A549 (cell line): ENCODE data around the gene HLF. TPM values are rescaled to one million over a fixed set of nuclear protein-coding genes. Genes with fewer than 3 reads are reported as not detected.

Experiments
- ATAC-seq, 2 experiments: fragments of 200-7000 bp in 1 of 2; fragments of >200 bp in 1 of 2; cut with Nextera tagmentation in 1 of 2; cut with Tn5 transposase in 1 of 2; 3 replicates each; pipeline versions ENCODE4 v1.8.0 to v1.9.1; 2018 to 2020; ENCODE audit warnings: mild to moderate bottlenecking in 1 of 2, moderate library complexity in 1 of 2
- CTCF ChIA-PET: fragments of 300-600 bp; sonication (Branson Sonifier 250); formaldehyde crosslinking; extraction: SDS; loops from one replicate; lab custom pipeline; 2021; ENCODE audit warnings: antibody characterized with exemption, inconsistent platforms; lab: Yijun Ruan, JAX
- POLR2A ChIA-PET: fragments of 350-600 bp; formaldehyde crosslinking; extraction: SDS; loops from one replicate; lab custom pipeline; 2021; ENCODE audit warnings: antibody characterized with exemption, inconsistent platforms; lab: Yijun Ruan, JAX
- DNase-seq, 2 experiments: peaks; one replicate each; pipeline versions ENCODE4 v3.0.0 to v3.0.0-alpha.2; 2011 to 2016; ENCODE audit warnings: low read depth in 1 of 2, low spot score in 1 of 2
- FAIRE-seq: peaks from 2 replicates; lab custom pipeline; 2011; peaks lifted over from hg19 to GRCh38; lab: Jason Lieb, UNC
- H3K27ac ChIP-seq, 2 experiments: fragments of >200 bp; sonication (Bioruptor Twin); formaldehyde crosslinking; 3 replicates each; pipeline ENCODE4 v1.5.1; 2016 to 2017
- H3K4me1 ChIP-seq: fragments of >200 bp; sonication (Bioruptor Twin); formaldehyde crosslinking; 3 replicates; pipeline ENCODE4 v1.6.1; 2016
- H3K4me2 ChIP-seq: fragments of >200 bp; sonication (Bioruptor Twin); formaldehyde crosslinking; 3 replicates; pipeline ENCODE4 v1.6.1; 2016
- H3K4me3 ChIP-seq: fragments of >200 bp; sonication (Bioruptor Twin); formaldehyde crosslinking; 3 replicates; pipeline ENCODE4 v1.5.1; 2016
- H3K9me3 ChIP-seq: fragments of >200 bp; sonication (Bioruptor Twin); formaldehyde crosslinking; 3 replicates; pipeline ENCODE4 v1.6.1; 2016
- ATOH8 ChIP-seq: fragments of 250-450 bp; sonication (Bioruptor Pico); IDR thresholded peaks from 2 replicates; pipeline ENCODE4 v1.5.0; 2020; ENCODE audit warnings: low read depth, mild to moderate bottlenecking, moderate library complexity
- BCL3 ChIP-seq: fragments of >200 bp; sonication (Bioruptor Twin); formaldehyde crosslinking; IDR thresholded peaks from 3 replicates; pipeline ENCODE4 v1.6.1; 2016
- CHD2 ChIP-seq: fragments of 150-350 bp; IDR thresholded peaks from 2 replicates; pipeline ENCODE4 v1.6.1; 2014; ENCODE audit warnings: low read length; ENCODE audit not compliant: partially characterized antibody
- CTCF ChIP-seq: fragments of >200 bp; sonication (Bioruptor Twin); formaldehyde crosslinking; IDR thresholded peaks from 3 replicates; pipeline ENCODE4 v1.5.1; 2016
- EHF ChIP-seq: fragments of 250-450 bp; sonication (Bioruptor Pico); IDR thresholded peaks from 2 replicates; pipeline ENCODE4 v1.5.0; 2020; ENCODE audit warnings: mild to moderate bottlenecking
- FOSL2 ChIP-seq, 2 experiments: fragments of 450-650 bp in 1 of 2; fragments of >200 bp in 1 of 2; sonication (Bioruptor Twin) in 1 of 2; formaldehyde crosslinking; IDR thresholded peaks; 2 replicates each; pipeline versions ENCODE4 v1.5.0 to v1.6.1; 2016 to 2020; ENCODE audit warnings: mild to moderate bottlenecking in 1 of 2, moderate library complexity in 1 of 2
- HES2 ChIP-seq: fragments of >200 bp; sonication (Bioruptor Twin); formaldehyde crosslinking; IDR thresholded peaks from 2 replicates; pipeline ENCODE4 v1.6.1; 2016
- HEYL ChIP-seq: fragments of 250-450 bp; sonication (Bioruptor Pico); IDR thresholded peaks from 2 replicates; pipeline ENCODE4 v1.8.0; 2021; ENCODE audit warnings: mild to moderate bottlenecking, moderate library complexity
- HOXA7 ChIP-seq: fragments of 250-450 bp; sonication (Bioruptor Pico); IDR thresholded peaks from 2 replicates; pipeline ENCODE4 v1.5.0; 2020; ENCODE audit warnings: mild to moderate bottlenecking, moderate library complexity
- KDM1A ChIP-seq: fragments of 200-600 bp; sonication (generic); IDR thresholded peaks from 2 replicates; pipeline ENCODE4 v1.6.1; 2016; ENCODE audit warnings: low read depth, mild to moderate bottlenecking
- KDM5A ChIP-seq: fragments of 200-600 bp; sonication (generic); IDR thresholded peaks from 2 replicates; pipeline ENCODE4 v1.6.1; 2016; ENCODE audit warnings: antibody characterized with exemption, mild to moderate bottlenecking
- MAFK ChIP-seq: fragments of 450-650 bp; IDR thresholded peaks from 2 replicates; pipeline ENCODE4 v1.6.1; 2014; ENCODE audit not compliant: partially characterized antibody
- MAZ ChIP-seq: fragments of 150-350 bp; IDR thresholded peaks from 2 replicates; pipeline ENCODE4 v1.6.1; 2014; ENCODE audit warnings: antibody characterized with exemption, low read depth, low read length, borderline replicate concordance
- NPAS2 ChIP-seq: fragments of 250-450 bp; sonication (Bioruptor Pico); IDR thresholded peaks from 2 replicates; pipeline ENCODE4 v1.8.0; 2022; ENCODE audit warnings: mild to moderate bottlenecking, moderate library complexity, borderline replicate concordance
- RARB ChIP-seq: fragments of 250-450 bp; sonication (Bioruptor Pico); IDR thresholded peaks from 2 replicates; pipeline ENCODE4 v1.8.0; 2021; ENCODE audit warnings: mild to moderate bottlenecking, moderate library complexity
- RCOR1 ChIP-seq: fragments of 150-350 bp; IDR thresholded peaks from 2 replicates; pipeline ENCODE4 v1.6.1; 2014; ENCODE audit warnings: antibody characterized with exemption, low read length, low read depth
- RFX5 ChIP-seq: fragments of 450-650 bp; IDR thresholded peaks from 2 replicates; pipeline ENCODE4 v1.7.1; 2014; ENCODE audit warnings: antibody characterized with exemption, mild to moderate bottlenecking, moderate library complexity
- TFCP2L1 ChIP-seq: fragments of 250-450 bp; sonication (Bioruptor Pico); IDR thresholded peaks from 2 replicates; pipeline ENCODE4 v1.5.0; 2021; ENCODE audit warnings: mild to moderate bottlenecking
- TP53 ChIP-seq: fragments of 250-450 bp; sonication (Bioruptor Pico); IDR thresholded peaks from 2 replicates; pipeline ENCODE4 v1.5.0; 2021; ENCODE audit warnings: mild to moderate bottlenecking, moderate library complexity
- USF2 ChIP-seq: fragments of 450-650 bp; IDR thresholded peaks from 2 replicates; pipeline ENCODE4 v1.6.1; 2014; ENCODE audit warnings: antibody characterized with exemption
- ZFP36 ChIP-seq: fragments of 450-650 bp; IDR thresholded peaks from 2 replicates; pipeline ENCODE4 v1.6.1; 2014; ENCODE audit warnings: borderline replicate concordance; ENCODE audit not compliant: partially characterized antibody
- ZSCAN20 ChIP-seq: fragments of 250-450 bp; sonication (Bioruptor Pico); IDR thresholded peaks from 2 replicates; pipeline ENCODE4 v1.8.0; 2022; ENCODE audit warnings: mild to moderate bottlenecking, moderate library complexity
- WGBS: methylation state at CpG from one replicate; pipeline ENCODE4 v1.1.6; 2017; ENCODE audit errors: missing lambda C conversion rate; 5-methylcytosine and 5-hydroxymethylcytosine counted together
- polyA plus RNA-seq, 4 experiments: library from polyadenylated mRNA; depleted of rRNA in 3 of 4; stranded (reverse); fragments of >200 nt; fragmentation: RNase III in 1 of 4; extraction: RNeasy Plus Mini Kit Qiagen cat#74134 plus additional on column Dnase treatment in 1 of 4; gene quantifications; 2 replicates in 3 of 4; 3 replicates in 1 of 4; pipeline ENCODE4 v1.2.3, GENCODE V29; 2011 to 2017

The HLF gene
- polyA plus RNA-seq, 2 of the 4 experiments (the other 2 are of a cell fraction) = 0.35 to 1.0 TPM

- no peak for TF ChIP-seq RCOR1
- no peak for TF ChIP-seq TFCP2L1
- no peak for TF ChIP-seq CTCF
- no peak for TF ChIP-seq ATOH8
- no peak for TF ChIP-seq FOSL2 (IDR thresholded peaks at IDR 0.05)
- no peak for TF ChIP-seq FOSL2 (CRISPR knock-in tag; IDR thresholded peaks at IDR 0.05)
- no peak for TF ChIP-seq RFX5
- no peak for TF ChIP-seq HES2
- no peak for TF ChIP-seq ZSCAN20 (CRISPR knock-in tag)
- no peak for TF ChIP-seq NPAS2
- TF ChIP-seq KDM1A = no peak
- TF ChIP-seq HEYL (CRISPR knock-in tag) = no peak
- no peak for TF ChIP-seq KDM5A
- TF ChIP-seq USF2 = no peak
- TF ChIP-seq TP53 (CRISPR knock-in tag) = no peak
- no peak for TF ChIP-seq MAFK
- no peak for TF ChIP-seq ZFP36
- no peak for TF ChIP-seq MAZ
- no peak for TF ChIP-seq RARB (CRISPR knock-in tag)
- TF ChIP-seq HOXA7 (CRISPR knock-in tag) = no peak
- Histone ChIP-seq H3K27ac (no peak overlapping the region), H3K9me3 (peaks cover 15% of the 10 kb centered on the region), H3K4me2 (no peak overlapping the region), H3K4me1 (no peaks in the 10 kb centered on the region), H3K4me3 (no peak overlapping the region)
- FAIRE-seq (no peak), ATAC-seq (no peak), DNase-seq (no peak)
- ChIA-PET POLR2A (no interaction called here), CTCF (no interaction called here)
- WGBS = 0% methylated on average over 3 of the region's 3 CpGs
Observed at GRCh38 chr17:55245986-55246385, 18.8 kb upstream of the HLF start.

- DNase-seq (no peak), ATAC-seq (no peak), FAIRE-seq (no peak)
- no peaks in the 10 kb centered on the region for H3K4me1 ChIP-seq
- no peak overlapping the region for H3K27ac ChIP-seq
- H3K4me3 ChIP-seq = no peak overlapping the region
- ChIA-PET POLR2A (no interaction called here), CTCF (interaction anchor here (1.4 to 1.8 kb wide), 2 partner anchors 12 to 104 kb away, joined by 3 to 4 read pairs; no protein-coding TSS in a partner anchor)
- H3K4me2 ChIP-seq = no peak overlapping the region
- peaks cover 15% of the 10 kb centered on the region for H3K9me3 ChIP-seq
- TF ChIP-seq EHF (CRISPR knock-in tag) = no peak
- 13% methylated on average over 1 of the region's 1 CpG for WGBS
Observed at GRCh38 chr17:55246583-55246982, 18.2 kb upstream of the HLF start.

GRCh38 chr17:55248077-55248476 is 16.7 kb upstream of the HLF start:
- no peak overlapping the region for H3K27ac ChIP-seq
- H3K9me3 ChIP-seq = peaks cover 15% of the 10 kb centered on the region
- no peak overlapping the region for H3K4me3 ChIP-seq
- peak in 1 of 2 experiments; percentile 40; a peak in 2 of 6 replicates for ATAC-seq
- no peak for TF ChIP-seq KDM1A
- TF ChIP-seq CHD2 = no peak
- TF ChIP-seq HEYL (CRISPR knock-in tag) = no peak
- TF ChIP-seq RCOR1 = no peak
- no peak for TF ChIP-seq BCL3
- TF ChIP-seq, all 56 proteins: peak for 0
- FAIRE-seq = no peak
- ChIA-PET CTCF (interaction anchor here (0.9 to 2.9 kb wide), 4 partner anchors 9 to 102 kb away, joined by 3 to 12 read pairs (median 4); no protein-coding TSS in a partner anchor), POLR2A (no interaction called here)
- 6% methylated on average over 2 of the region's 2 CpGs for WGBS
- DNase-seq = no peak
- no peaks in the 10 kb centered on the region for H3K4me1 ChIP-seq
- H3K4me2 ChIP-seq = no peak overlapping the region
